ENCODE results near the gene CLEC11A. TPM values are rescaled to one million over a fixed set of nuclear protein-coding genes. Genes with fewer than 3 reads are reported as not detected.

Gene CLEC11A
- total and polyA plus RNA-seq, 8 donors, result 13.7 to 49.1 (median 40.3) TPM

GRCh38 chr19:50719119-50719435, 4.1 kb upstream of the CLEC11A start:
- peaks cover 0 to 18% of the 10 kb centered on the region in 2 donors for H3K4me1 ChIP-seq
- H3K36me3 ChIP-seq, result no peaks in the 10 kb centered on the region
- H3K27ac ChIP-seq, result no peak overlapping the region
- H3K9me3 ChIP-seq, result no peaks in the 10 kb centered on the region
- DNase-seq (no peak), ATAC-seq (no peak)
- H3K4me3 ChIP-seq, result no peak overlapping the region
- no peak for TF ChIP-seq CTCF (IDR thresholded peaks at IDR 0.05)
- H3K27me3 ChIP-seq, result peaks cover 14 to 99% of the 10 kb centered on the region in 2 donors
- intact Hi-C loops (cut with DNase I), result no loop called here

GRCh38 chr19:50719566-50719965, 3.6 kb upstream of the CLEC11A start, which contains the start of gene SHANK1:
SHANK1 (minus strand) TSS chr19:50719802; CDS start chr19:50716919, 2,883 bp downstream.
- Histone ChIP-seq H3K4me1 (peaks cover 0 to 23% of the 10 kb centered on the region in 2 donors), H3K9me3 (no peaks in the 10 kb centered on the region), H3K36me3 (no peaks in the 10 kb centered on the region), H3K27me3 (peaks cover 18 to 100% of the 10 kb centered on the region in 2 donors), H3K27ac (no peak within 1 kb of the TSS), H3K4me3 (no peak within 1 kb of the TSS)
- intact Hi-C loops (cut with DNase I), result no loop called here
- TF ChIP-seq CTCF (IDR thresholded peaks at IDR 0.05), result no peak
- ATAC-seq, result no peak
- DNase-seq, result peak in 1 of 4 donors; percentile 64

- no peak for TF ChIP-seq CTCF (IDR thresholded peaks at IDR 0.05)
- intact Hi-C loops (cut with DNase I), result no loop called here
- Histone ChIP-seq H3K36me3 (no peaks in the 10 kb centered on the region), H3K9me3 (no peaks in the 10 kb centered on the region), H3K27me3 (peaks cover 18 to 100% of the 10 kb centered on the region in 2 donors), H3K27ac (no peak overlapping the region), H3K4me3 (no peak overlapping the region), H3K4me1 (peaks cover 3 to 26% of the 10 kb centered on the region in 2 donors)
- ATAC-seq (no peak), DNase-seq (no peak)
Observed at GRCh38 chr19:50720181-50720920, 2.8 kb upstream of the CLEC11A start.

- no peak for DNase-seq
- Histone ChIP-seq H3K4me1 (peaks cover 8 to 31% of the 10 kb centered on the region in 2 donors), H3K36me3 (no peaks in the 10 kb centered on the region), H3K4me3 (no peak overlapping the region), H3K27ac (no peak overlapping the region), H3K27me3 (peaks cover 18 to 100% of the 10 kb centered on the region in 2 donors), H3K9me3 (no peaks in the 10 kb centered on the region)
- intact Hi-C loops (cut with DNase I), result no loop called here
- no peak for ATAC-seq
- TF ChIP-seq CTCF (IDR thresholded peaks at IDR 0.05), result no peak
Observed at GRCh38 chr19:50720921-50721381, 2.2 kb upstream of the CLEC11A start.

GRCh38 chr19:50721441-50722137, 1.6 kb upstream of the CLEC11A start:
- Histone ChIP-seq H3K4me1 (peaks cover 8 to 31% of the 10 kb centered on the region in 2 donors), H3K27ac (no peak overlapping the region), H3K27me3 (peaks cover 18 to 100% of the 10 kb centered on the region in 2 donors), H3K4me3 (no peak overlapping the region), H3K36me3 (no peaks in the 10 kb centered on the region), H3K9me3 (no peaks in the 10 kb centered on the region)
- no peak for ATAC-seq
- intact Hi-C loops (cut with DNase I), result no loop called here
- no peak for DNase-seq
- no peak for TF ChIP-seq CTCF (IDR thresholded peaks at IDR 0.05)

All from left lung (tissue), 10 donors.